ENCODE results near the gene CBX7. TPM values are rescaled to one million over a fixed set of nuclear protein-coding genes. Genes with fewer than 3 reads are reported as not detected.

CBX7 gene
- total RNA-seq, 2 donors from 2014 or later: 82.7 to 115 TPM

GRCh38 chr22:39090426-39091064 is 61.9 kb downstream of the CBX7 start:
- Histone ChIP-seq H3K27me3 (replicated peaks; ENCODE audit: insufficient read depth) (no peaks in the 10 kb centered on the region), H3K9me3 (no peaks in the 10 kb centered on the region), H3K4me3 (no peak overlapping the region), H3K4me1 (replicated peaks) (no peaks in the 10 kb centered on the region), H3K36me3 (no peaks in the 10 kb centered on the region), H3K27ac (no peak overlapping the region)
- DNase-seq (ENCODE audit: low spot score): no peak
- intact Hi-C loops (cut with DNase I): no loop called here
- WGBS: 67% methylated on average over 12 of the region's 15 CpGs
- TF ChIP-seq CTCF (IDR thresholded peaks at IDR 0.05): no peak
- TF ChIP-seq POLR2AphosphoS5 (IDR thresholded peaks at IDR 0.05): no peak
- TF ChIP-seq POLR2A (IDR thresholded peaks at IDR 0.05): no peak

GRCh38 chr22:39089928-39090327 is 62.6 kb downstream of the CBX7 start:
- H3K27ac ChIP-seq: no peak overlapping the region
- H3K4me1 ChIP-seq (replicated peaks): no peaks in the 10 kb centered on the region
- intact Hi-C loops (cut with DNase I): no loop called here
- H3K27me3 ChIP-seq (replicated peaks; ENCODE audit: insufficient read depth): no peaks in the 10 kb centered on the region
- no peak for DNase-seq (ENCODE audit: low spot score)
- H3K36me3 ChIP-seq: no peaks in the 10 kb centered on the region
- no peak overlapping the region for H3K4me3 ChIP-seq
- 71% methylated on average over 3 of the region's 6 CpGs for WGBS
- no peaks in the 10 kb centered on the region for H3K9me3 ChIP-seq
- TF ChIP-seq POLR2AphosphoS5 (IDR thresholded peaks at IDR 0.05) (no peak), POLR2A (IDR thresholded peaks at IDR 0.05) (no peak), CTCF (IDR thresholded peaks at IDR 0.05) (no peak)

- no peak for TF ChIP-seq CTCF (IDR thresholded peaks at IDR 0.05)
- no peak for TF ChIP-seq POLR2A (IDR thresholded peaks at IDR 0.05)
- no peak overlapping the region for H3K27ac ChIP-seq
- no peak overlapping the region for H3K4me3 ChIP-seq
- WGBS: 84% methylated on average over 5 of the region's 5 CpGs
- DNase-seq (ENCODE audit: low spot score): no peak
- no peaks in the 10 kb centered on the region for H3K36me3 ChIP-seq
- H3K27me3 ChIP-seq (replicated peaks; ENCODE audit: insufficient read depth): no peaks in the 10 kb centered on the region
- H3K9me3 ChIP-seq: no peaks in the 10 kb centered on the region
- no peaks in the 10 kb centered on the region for H3K4me1 ChIP-seq (replicated peaks)
- intact Hi-C loops (cut with DNase I): no loop called here
Observed at GRCh38 chr22:39088685-39089032, 63.8 kb downstream of the CBX7 start.

GRCh38 chr22:39087881-39088684 is 64.4 kb downstream of the CBX7 start:
- no peak for DNase-seq (ENCODE audit: low spot score)

More at GRCh38 chr22:39087881-39088684, 64.4 kb downstream of the CBX7 start:
- WGBS: 55% methylated on average over 17 of the region's 18 CpGs
- TF ChIP-seq POLR2AphosphoS5 (IDR thresholded peaks at IDR 0.05) (no peak), POLR2A (IDR thresholded peaks at IDR 0.05) (no peak), CTCF (IDR thresholded peaks at IDR 0.05) (no peak)
- intact Hi-C loops (cut with DNase I): no loop called here
- no peaks in the 10 kb centered on the region for H3K4me1 ChIP-seq (replicated peaks)
- no peak overlapping the region for H3K4me3 ChIP-seq
- H3K9me3 ChIP-seq: no peaks in the 10 kb centered on the region
- no peak overlapping the region for H3K27ac ChIP-seq
- H3K36me3 ChIP-seq: no peaks in the 10 kb centered on the region
- no peaks in the 10 kb centered on the region for H3K27me3 ChIP-seq (replicated peaks; ENCODE audit: insufficient read depth)
